Panc1 (cell line): ENCODE results near the gene FBXO45. TPM values are rescaled to one million over a fixed set of nuclear protein-coding genes. Genes with fewer than 3 reads are reported as not detected.

Experiments used
- ATAC-seq: fragments of 200-7000 bp; cut with Tn5 transposase; 2 replicates; pipeline ENCODE4 v1.9.1; 2020; ENCODE audit warnings: mild to moderate bottlenecking, moderate library complexity
- BruUV-seq: library from RNA; stranded (reverse); fragments of 400-500 nt; replicated peaks from 2 replicates; lab custom pipeline; 2021; lab: Mats Ljungman, UMichigan
- CTCF ChIA-PET: fragments of 300-600 bp; sonication (Branson Sonifier 250); formaldehyde crosslinking; loops from one replicate; lab custom pipeline; 2022; ENCODE audit warnings: antibody characterized with exemption; lab: Charles Lee
- POLR2A ChIA-PET: fragments of 300-600 bp; sonication (Branson Sonifier 250); formaldehyde crosslinking; loops from one replicate; lab custom pipeline; 2022; ENCODE audit warnings: antibody characterized with exemption; lab: Charles Lee
- DNase-seq: peaks from one replicate; pipeline ENCODE4 v3.0.0-alpha.2; 2010; ENCODE audit warnings: low read depth, low spot score
- H3K27ac ChIP-seq: 2 replicates; pipeline ENCODE4 v1.5.1; 2011; ENCODE audit warnings: mild to moderate bottlenecking, low read length, inconsistent platforms
- H3K27me3 ChIP-seq: fragments of 200-500 bp; sonication (Bioruptor generic); 2 replicates; pipeline ENCODE4 v1.6.0; 2014; ENCODE audit warnings: low read length, inconsistent platforms; ENCODE audit not compliant: control insufficient read depth, insufficient read depth
- H3K36me3 ChIP-seq: fragments of 200-500 bp; sonication (Bioruptor generic); 2 replicates; pipeline ENCODE4 v1.5.1; 2014; ENCODE audit warnings: inconsistent platforms, mild to moderate bottlenecking, low read length, moderate library complexity; ENCODE audit not compliant: control insufficient read depth, insufficient read depth
- H3K4me1 ChIP-seq: 2 replicates; pipeline ENCODE4 v1.5.1; 2011; ENCODE audit warnings: inconsistent platforms, mild to moderate bottlenecking, low read length, moderate library complexity; ENCODE audit not compliant: control insufficient read depth, insufficient read depth
- H3K4me3 ChIP-seq, 2 experiments: 2 replicates each; pipeline ENCODE4 v1.5.1; 2011 to 2012; ENCODE audit warnings: low read depth in 2 of 2, low read length in 2 of 2, mild to moderate bottlenecking in 2 of 2, inconsistent platforms in 1 of 2, moderate library complexity in 1 of 2
- H3K9me3 ChIP-seq: fragments of 200-500 bp; sonication (Bioruptor generic); 2 replicates; pipeline ENCODE4 v1.5.1; 2014; ENCODE audit warnings: low read depth, mild to moderate bottlenecking, inconsistent platforms, low read length, moderate library complexity; ENCODE audit not compliant: control insufficient read depth, insufficient read depth
- POLR2AphosphoS5 ChIP-seq: IDR thresholded peaks from 2 replicates; pipeline ENCODE4 v1.6.1; 2012; ENCODE audit warnings: mild to moderate bottlenecking, low read depth, low read length, moderate library complexity
- SIN3A ChIP-seq: IDR thresholded peaks from 2 replicates; pipeline ENCODE4 v1.6.1; 2012; ENCODE audit warnings: low read depth, mild to moderate bottlenecking, low read length, moderate library complexity, borderline replicate concordance; ENCODE audit not compliant: insufficient read depth
- TCF7L2 ChIP-seq: IDR thresholded peaks from 2 replicates; pipeline ENCODE4 v1.6.1; 2011; ENCODE audit warnings: mild to moderate bottlenecking, low read depth, low read length, inconsistent platforms
- in situ Hi-C: cut with HindIII; loops from 2 replicates; pipeline ENCODE4 v1.10.0; 2016; ENCODE audit warnings: low sequenced_read_pairs, low pct_unique_long_range_greater_than_20kb
- intact Hi-C: fragments of 100-400 bp; cut with micrococcal nuclease; formaldehyde crosslinking; loops from one replicate; pipeline ENCODE4 v1.10.0; 2022; ENCODE audit not compliant: unreplicated experiment
- total RNA-seq: library from RNA; stranded (reverse); gene quantifications from one replicate; pipeline ENCODE4 v1.2.1, GENCODE V29; 2021; ENCODE audit not compliant: unreplicated experiment
- TF ChIP-seq, protein P1 (sequence below), 2 experiments: IDR thresholded peaks; 2 replicates each; pipeline ENCODE4 v1.6.1; 2011 to 2012; ENCODE audit warnings: low read depth in 2 of 2, control low read depth in 1 of 2, low read length in 1 of 2, mild to moderate bottlenecking in 1 of 2, moderate library complexity in 1 of 2; ENCODE audit not compliant: insufficient read depth in 1 of 2
- TF ChIP-seq, protein P2 (sequence below): fragments of 450-650 bp; IDR thresholded peaks from 2 replicates; pipeline ENCODE4 v1.5.1; 2017; ENCODE audit warnings: mild to moderate bottlenecking

FBXO45 gene
- total RNA-seq, 1 experiment from 2014 or later = 21.6 TPM

DNA sequence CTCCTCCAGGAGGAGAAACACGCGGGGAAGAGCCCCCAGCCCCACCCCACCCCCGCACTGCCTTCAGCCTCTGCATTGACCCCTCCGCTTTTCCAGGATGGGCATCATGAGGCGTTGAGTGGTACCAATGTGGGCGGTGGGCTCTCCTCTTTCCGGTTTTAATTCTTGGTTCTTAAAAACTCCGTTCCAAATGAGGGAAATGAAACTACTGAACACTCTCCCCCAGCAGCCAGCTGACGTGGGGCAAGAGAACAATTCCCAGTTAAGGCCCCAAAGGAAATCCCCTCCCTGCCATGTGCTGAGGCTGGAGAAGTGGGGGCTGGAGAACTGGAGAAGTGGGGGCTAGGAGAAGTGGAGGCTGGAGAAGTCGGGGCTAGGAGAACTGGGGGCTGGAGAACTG is 65.8 kb downstream of the FBXO45 start:
- H3K4me3 ChIP-seq = no peak overlapping the region
- DNase-seq = no peak
- H3K4me1 ChIP-seq = peaks cover 21% of the 10 kb centered on the region
- TF ChIP-seq POLR2AphosphoS5 = no peak
- TF ChIP-seq, protein P1, sequence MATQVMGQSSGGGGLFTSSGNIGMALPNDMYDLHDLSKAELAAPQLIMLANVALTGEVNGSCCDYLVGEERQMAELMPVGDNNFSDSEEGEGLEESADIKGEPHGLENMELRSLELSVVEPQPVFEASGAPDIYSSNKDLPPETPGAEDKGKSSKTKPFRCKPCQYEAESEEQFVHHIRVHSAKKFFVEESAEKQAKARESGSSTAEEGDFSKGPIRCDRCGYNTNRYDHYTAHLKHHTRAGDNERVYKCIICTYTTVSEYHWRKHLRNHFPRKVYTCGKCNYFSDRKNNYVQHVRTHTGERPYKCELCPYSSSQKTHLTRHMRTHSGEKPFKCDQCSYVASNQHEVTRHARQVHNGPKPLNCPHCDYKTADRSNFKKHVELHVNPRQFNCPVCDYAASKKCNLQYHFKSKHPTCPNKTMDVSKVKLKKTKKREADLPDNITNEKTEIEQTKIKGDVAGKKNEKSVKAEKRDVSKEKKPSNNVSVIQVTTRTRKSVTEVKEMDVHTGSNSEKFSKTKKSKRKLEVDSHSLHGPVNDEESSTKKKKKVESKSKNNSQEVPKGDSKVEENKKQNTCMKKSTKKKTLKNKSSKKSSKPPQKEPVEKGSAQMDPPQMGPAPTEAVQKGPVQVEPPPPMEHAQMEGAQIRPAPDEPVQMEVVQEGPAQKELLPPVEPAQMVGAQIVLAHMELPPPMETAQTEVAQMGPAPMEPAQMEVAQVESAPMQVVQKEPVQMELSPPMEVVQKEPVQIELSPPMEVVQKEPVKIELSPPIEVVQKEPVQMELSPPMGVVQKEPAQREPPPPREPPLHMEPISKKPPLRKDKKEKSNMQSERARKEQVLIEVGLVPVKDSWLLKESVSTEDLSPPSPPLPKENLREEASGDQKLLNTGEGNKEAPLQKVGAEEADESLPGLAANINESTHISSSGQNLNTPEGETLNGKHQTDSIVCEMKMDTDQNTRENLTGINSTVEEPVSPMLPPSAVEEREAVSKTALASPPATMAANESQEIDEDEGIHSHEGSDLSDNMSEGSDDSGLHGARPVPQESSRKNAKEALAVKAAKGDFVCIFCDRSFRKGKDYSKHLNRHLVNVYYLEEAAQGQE (IDR thresholded peaks at IDR 0.05; ENCODE audit: insufficient read depth in 1 of 2, low read depth in 2 of 2, low read length in 1 of 2) = no peak
- TF ChIP-seq TCF7L2 = no peak
- TF ChIP-seq, protein P2, sequence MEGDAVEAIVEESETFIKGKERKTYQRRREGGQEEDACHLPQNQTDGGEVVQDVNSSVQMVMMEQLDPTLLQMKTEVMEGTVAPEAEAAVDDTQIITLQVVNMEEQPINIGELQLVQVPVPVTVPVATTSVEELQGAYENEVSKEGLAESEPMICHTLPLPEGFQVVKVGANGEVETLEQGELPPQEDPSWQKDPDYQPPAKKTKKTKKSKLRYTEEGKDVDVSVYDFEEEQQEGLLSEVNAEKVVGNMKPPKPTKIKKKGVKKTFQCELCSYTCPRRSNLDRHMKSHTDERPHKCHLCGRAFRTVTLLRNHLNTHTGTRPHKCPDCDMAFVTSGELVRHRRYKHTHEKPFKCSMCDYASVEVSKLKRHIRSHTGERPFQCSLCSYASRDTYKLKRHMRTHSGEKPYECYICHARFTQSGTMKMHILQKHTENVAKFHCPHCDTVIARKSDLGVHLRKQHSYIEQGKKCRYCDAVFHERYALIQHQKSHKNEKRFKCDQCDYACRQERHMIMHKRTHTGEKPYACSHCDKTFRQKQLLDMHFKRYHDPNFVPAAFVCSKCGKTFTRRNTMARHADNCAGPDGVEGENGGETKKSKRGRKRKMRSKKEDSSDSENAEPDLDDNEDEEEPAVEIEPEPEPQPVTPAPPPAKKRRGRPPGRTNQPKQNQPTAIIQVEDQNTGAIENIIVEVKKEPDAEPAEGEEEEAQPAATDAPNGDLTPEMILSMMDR = no peak
- TF ChIP-seq SIN3A = no peak
- H3K27ac ChIP-seq = no peak overlapping the region
- H3K9me3 ChIP-seq = no peaks in the 10 kb centered on the region
- H3K36me3 ChIP-seq = no peaks in the 10 kb centered on the region
- in situ Hi-C loops (no loop called here), intact Hi-C loops (no loop called here)
- POLR2A ChIA-PET = no interaction called here
- no TSS peak for BruUV-seq
- no peak for ATAC-seq
- no peaks in the 10 kb centered on the region for H3K27me3 ChIP-seq
- CTCF ChIA-PET = no interaction called here

DNA sequence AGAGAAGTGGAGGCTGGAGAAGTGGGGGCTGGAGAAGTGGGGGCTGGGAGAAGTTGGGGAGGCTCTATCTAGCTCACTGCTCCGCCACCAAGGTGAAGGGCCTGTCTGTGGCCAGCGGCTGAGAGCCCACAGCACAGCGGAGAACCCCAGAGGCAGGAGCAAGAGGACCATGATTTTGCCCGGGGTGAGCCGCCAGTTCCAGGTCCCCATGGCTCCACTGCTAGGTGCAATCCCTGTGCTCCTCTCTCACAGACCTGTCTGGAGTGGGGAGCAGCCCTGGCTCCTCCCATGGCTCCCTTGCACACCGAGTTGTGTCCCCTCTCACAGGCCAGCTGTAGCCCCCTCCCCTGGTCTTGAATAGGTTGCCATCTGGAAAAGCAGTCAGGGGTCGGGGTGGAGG is 66.4 kb downstream of the FBXO45 start:
- no peak for DNase-seq

More for the DNA sequence above, 66.4 kb downstream of the FBXO45 start:
- H3K36me3 ChIP-seq = no peaks in the 10 kb centered on the region
- peaks cover 21% of the 10 kb centered on the region for H3K4me1 ChIP-seq
- no peak overlapping the region for H3K4me3 ChIP-seq
- H3K9me3 ChIP-seq = no peaks in the 10 kb centered on the region
- ATAC-seq = no peak
- BruUV-seq = no TSS peak
- no peaks in the 10 kb centered on the region for H3K27me3 ChIP-seq
- POLR2A ChIA-PET = no interaction called here
- in situ Hi-C loops (no loop called here), intact Hi-C loops (no loop called here)
- TF ChIP-seq, protein P2 = no peak
- TF ChIP-seq POLR2AphosphoS5 (no peak), TCF7L2 (no peak), SIN3A (no peak)
- TF ChIP-seq, protein P1 (IDR thresholded peaks at IDR 0.05; ENCODE audit: insufficient read depth in 1 of 2, low read depth in 2 of 2, low read length in 1 of 2) = no peak
- H3K27ac ChIP-seq = no peak overlapping the region
- CTCF ChIA-PET = no interaction called here
